Measurements from ENCODE around the gene PRSS38.

PRSS38 gene

GRCh38 chr1:227774051-227774731 is 41.3 kb upstream of the PRSS38 start:
- no peak for FAIRE-seq
- no peak for DNase-seq (ENCODE audit: insufficient read length, low spot score)
- TF ChIP-seq CTCF (IDR thresholded peaks at IDR 0.05; ENCODE audit: insufficient read depth, missing control alignments): no peak

- FAIRE-seq: no peak
- no peak for DNase-seq (ENCODE audit: insufficient read length, low spot score)
- TF ChIP-seq CTCF (IDR thresholded peaks at IDR 0.05; ENCODE audit: insufficient read depth, missing control alignments): no peak
These were observed 40.4 kb upstream of the PRSS38 start for GRCh38 chr1:227774821-227775661.

- no peak for FAIRE-seq
- TF ChIP-seq CTCF (IDR thresholded peaks at IDR 0.05; ENCODE audit: insufficient read depth, missing control alignments): no peak
- no peak for DNase-seq (ENCODE audit: insufficient read length, low spot score)
These were observed 39.6 kb upstream of the PRSS38 start for GRCh38 chr1:227775841-227776240.

GRCh38 chr1:227776331-227776771 is 39.1 kb upstream of the PRSS38 start:
- FAIRE-seq (no peak), DNase-seq (ENCODE audit: insufficient read length, low spot score) (no peak)
- TF ChIP-seq CTCF (IDR thresholded peaks at IDR 0.05; ENCODE audit: insufficient read depth, missing control alignments): no peak

GRCh38 chr1:227777156-227777555 is 38.3 kb upstream of the PRSS38 start:
- FAIRE-seq: no peak
- no peak for TF ChIP-seq CTCF (IDR thresholded peaks at IDR 0.05; ENCODE audit: insufficient read depth, missing control alignments)

GRCh38 chr1:227777646-227778045 is 37.8 kb upstream of the PRSS38 start:
- no peak for FAIRE-seq

More at GRCh38 chr1:227777156-227777555, 38.3 kb upstream of the PRSS38 start:
- DNase-seq (ENCODE audit: insufficient read length, low spot score): no peak

More at GRCh38 chr1:227777646-227778045, 37.8 kb upstream of the PRSS38 start:
- DNase-seq (ENCODE audit: insufficient read length, low spot score): no peak
- TF ChIP-seq CTCF (IDR thresholded peaks at IDR 0.05; ENCODE audit: insufficient read depth, missing control alignments): no peak
